ENCODE measurements around the gene HSF4. TPM values are rescaled to one million over a fixed set of nuclear protein-coding genes. Genes with fewer than 3 reads are reported as not detected.

HSF4 gene
- total RNA-seq, 2 experiments from 2014 or later = 34.8 to 36.1 TPM

DNA sequence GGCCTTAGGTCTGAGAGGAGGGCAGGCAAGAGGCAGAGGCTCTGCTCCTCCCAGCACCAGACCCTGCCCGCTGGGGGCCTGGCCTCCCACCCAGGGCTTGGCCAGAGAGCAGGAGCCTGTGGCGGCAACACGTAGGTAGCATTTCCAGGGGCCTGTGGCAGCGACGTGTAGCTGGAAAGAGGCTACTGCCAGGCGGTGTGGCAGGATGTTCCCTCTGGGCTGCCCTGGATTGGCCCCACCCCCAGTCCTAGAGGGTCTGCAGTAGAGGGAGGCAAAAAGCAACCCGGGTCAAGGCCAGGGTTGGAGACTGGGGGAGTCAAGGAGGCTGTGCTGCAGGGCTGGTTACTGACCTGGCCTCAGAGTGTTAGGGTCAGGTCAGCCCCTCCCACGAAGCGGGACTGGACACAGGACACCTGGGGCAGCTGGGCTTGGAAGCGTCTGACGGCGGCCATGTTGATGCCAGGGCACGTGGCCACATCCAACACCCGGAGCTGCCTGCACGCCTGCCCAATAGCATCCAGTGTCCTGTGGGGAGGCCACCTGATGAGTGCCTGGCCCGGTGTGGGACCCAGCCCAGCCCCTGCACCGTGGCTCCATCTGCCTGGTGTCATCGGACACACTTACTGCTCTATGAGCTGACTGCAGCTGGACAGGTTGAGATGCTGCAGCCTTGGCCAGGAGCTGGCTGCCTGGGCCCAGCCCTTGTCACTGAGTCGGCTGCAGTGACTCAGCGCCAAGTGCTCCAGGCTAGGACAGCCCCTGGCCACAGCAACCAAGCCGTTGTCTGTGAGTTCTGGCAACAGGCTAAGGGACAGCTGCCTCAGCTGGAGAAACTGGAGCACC, 42.9 kb downstream of the HSF4 start:
- no peak for DNase-seq
- CTCF ChIA-PET = interaction anchor here (0.8 to 2.0 kb wide), 2 partner anchors 9 to 52 kb away, joined by 3 to 6 read pairs; no protein-coding TSS in a partner anchor
- no peak overlapping the region for H3K4me3 Mint-ChIP-seq
- intact Hi-C loops (cut with micrococcal nuclease) = no loop called here
- H3K27me3 Mint-ChIP-seq = no peaks in the 10 kb centered on the region
- POLR2A ChIA-PET = interaction anchor here (1.6 to 2.5 kb wide), 2 partner anchors 9 to 19 kb away, joined by 4 to 8 read pairs; partner anchors contain the start of gene TMEM208
- H3K9me3 Mint-ChIP-seq = no peaks in the 10 kb centered on the region
- no peak overlapping the region for H3K27ac Mint-ChIP-seq
- H3K36me3 Mint-ChIP-seq = no peaks in the 10 kb centered on the region
- H3K4me1 Mint-ChIP-seq (ENCODE audit: low read depth) = no peaks in the 10 kb centered on the region

DNA sequence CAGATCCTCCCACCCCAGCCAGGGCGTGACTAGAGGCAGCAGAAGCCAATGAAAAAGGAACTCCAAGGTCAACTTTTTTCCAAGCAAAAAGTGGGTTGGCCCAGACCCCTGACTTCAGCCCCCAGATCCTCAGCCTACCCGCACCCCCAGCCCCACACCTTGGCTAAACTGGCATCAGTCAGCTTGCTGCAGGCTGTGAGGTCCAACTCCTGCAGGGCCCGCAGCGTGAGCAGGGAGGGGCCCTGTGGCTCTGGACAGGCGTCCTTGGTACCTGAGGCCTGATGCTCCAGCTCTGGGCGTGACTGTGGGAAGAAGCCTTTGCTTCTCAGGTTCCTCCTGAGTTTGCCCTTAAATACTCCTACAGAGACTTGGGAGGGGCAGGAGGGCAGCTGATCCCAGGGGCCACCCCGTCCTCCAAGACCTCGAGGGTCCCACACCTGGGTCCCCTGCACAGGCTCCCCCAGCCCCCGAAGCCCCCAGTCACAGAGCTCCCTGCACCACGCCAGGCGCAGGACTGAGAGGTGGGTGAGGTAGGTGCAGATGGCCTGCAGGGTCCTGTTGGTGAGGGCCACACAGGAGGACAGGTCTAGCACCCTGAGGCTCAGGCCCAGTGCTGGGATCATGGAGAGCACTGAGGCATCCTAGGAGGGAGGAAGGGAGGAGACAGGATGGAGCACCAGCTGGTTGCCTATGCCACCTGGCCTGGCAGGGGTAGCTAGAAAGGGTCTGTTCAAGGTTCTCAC, 43.8 kb downstream of the HSF4 start:
- intact Hi-C loops (cut with micrococcal nuclease) = no loop called here
- no peaks in the 10 kb centered on the region for H3K4me1 Mint-ChIP-seq (ENCODE audit: low read depth)
- H3K4me3 Mint-ChIP-seq = no peak overlapping the region
- H3K27me3 Mint-ChIP-seq = no peaks in the 10 kb centered on the region
- ChIA-PET CTCF (interaction anchor here (2.0 kb wide), 1 partner anchor 10 kb away, joined by 6 read pairs; no protein-coding TSS in a partner anchor), POLR2A (interaction anchor here (2.5 kb wide), 1 partner anchor 18 kb away, joined by 8 read pairs; the partner anchor contains the start of gene TMEM208)
- H3K9me3 Mint-ChIP-seq = no peaks in the 10 kb centered on the region
- DNase-seq = no peak
- no peak overlapping the region for H3K27ac Mint-ChIP-seq
- H3K36me3 Mint-ChIP-seq = no peaks in the 10 kb centered on the region

DNA sequence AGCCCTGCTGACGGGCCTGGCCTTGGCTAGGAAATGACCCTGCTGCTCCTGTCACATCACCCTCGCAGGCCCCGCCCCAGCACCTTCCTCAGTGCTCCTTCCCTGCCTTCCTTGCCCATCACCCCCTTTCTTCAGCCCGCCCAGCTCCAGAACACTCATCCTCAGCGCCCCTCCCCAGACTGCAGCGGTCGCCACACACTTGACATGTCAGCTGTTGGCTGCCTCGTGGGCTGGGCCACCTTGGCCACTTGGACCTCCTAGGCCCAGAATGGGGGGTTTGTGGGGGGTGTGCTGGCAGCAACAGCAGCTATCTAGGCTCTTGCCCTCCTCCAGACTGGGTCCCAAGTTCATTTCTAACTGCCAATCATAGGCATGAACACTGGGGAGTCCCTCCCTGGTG, 45.0 kb downstream of the HSF4 start:
- ChIA-PET CTCF (interaction anchor here (1.6 to 2.0 kb wide), 2 partner anchors 11 to 15 kb away, joined by 3 to 6 read pairs; no protein-coding TSS in a partner anchor), POLR2A (interaction anchor here (1.4 to 2.5 kb wide), 2 partner anchors 17 to 38 kb away, joined by 3 to 8 read pairs; partner anchors contain the start of gene TMEM208)
- intact Hi-C loops (cut with micrococcal nuclease) = no loop called here
- no peak overlapping the region for H3K27ac Mint-ChIP-seq
- H3K9me3 Mint-ChIP-seq = no peaks in the 10 kb centered on the region
- H3K4me3 Mint-ChIP-seq = no peak overlapping the region
- no peaks in the 10 kb centered on the region for H3K36me3 Mint-ChIP-seq
- DNase-seq = no peak
- H3K4me1 Mint-ChIP-seq (ENCODE audit: low read depth) = no peaks in the 10 kb centered on the region
- no peaks in the 10 kb centered on the region for H3K27me3 Mint-ChIP-seq

DNA sequence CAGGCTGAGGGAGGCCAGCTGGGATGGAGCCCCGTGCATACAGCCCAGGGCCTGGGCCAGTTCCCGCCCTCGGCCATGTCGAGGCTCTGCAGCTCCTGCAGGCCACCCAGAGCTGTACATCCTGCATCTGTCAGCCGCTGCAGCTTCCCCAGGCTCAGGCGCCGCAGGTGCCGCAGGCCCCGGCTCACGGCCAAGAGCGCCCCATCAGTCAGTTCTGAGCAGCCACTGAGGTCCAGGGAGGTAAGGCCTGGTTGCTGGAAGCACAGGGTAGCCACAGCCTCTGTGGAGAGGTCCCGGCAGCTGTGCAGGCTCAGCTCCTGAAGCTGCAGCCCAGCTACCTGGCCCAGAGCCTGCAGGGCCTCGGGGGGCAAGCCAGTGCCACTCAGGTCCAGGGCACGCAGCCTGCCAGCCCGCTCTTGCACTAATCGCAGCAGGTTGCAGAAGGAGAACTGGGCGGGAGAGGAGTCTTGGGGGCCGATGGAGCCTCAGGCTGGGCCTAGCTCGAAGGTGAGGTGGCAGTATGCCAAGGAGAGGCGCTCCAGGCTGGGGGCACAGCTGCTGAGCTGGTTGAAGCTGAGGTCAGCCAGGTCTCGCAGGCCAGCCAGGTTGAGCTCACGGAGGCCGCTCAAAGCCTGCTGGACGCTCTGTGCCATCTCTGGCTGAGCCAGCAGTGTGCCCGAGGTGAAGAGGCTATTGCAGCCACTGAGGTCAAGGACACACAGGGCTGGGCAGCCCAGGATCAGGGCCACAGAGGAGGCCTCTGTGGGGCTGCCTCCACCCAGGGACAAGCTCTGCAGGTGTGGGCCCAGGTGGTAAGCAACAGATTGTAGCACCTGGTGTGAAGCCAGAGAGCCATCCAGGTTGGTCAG, 45.8 kb downstream of the HSF4 start:
- intact Hi-C loops (cut with micrococcal nuclease) = no loop called here
- Mint-ChIP-seq H3K9me3 (no peaks in the 10 kb centered on the region), H3K27ac (no peak overlapping the region), H3K4me1 (ENCODE audit: low read depth) (no peaks in the 10 kb centered on the region), H3K4me3 (no peak overlapping the region), H3K27me3 (no peaks in the 10 kb centered on the region), H3K36me3 (no peaks in the 10 kb centered on the region)
- ChIA-PET CTCF (interaction anchor here (1.6 kb wide), 1 partner anchor 15 kb away, joined by 3 read pairs; no protein-coding TSS in a partner anchor), POLR2A (interaction anchor here (1.4 kb wide), 1 partner anchor 38 kb away, joined by 3 read pairs; no protein-coding TSS in a partner anchor)
- DNase-seq = no peak

- Mint-ChIP-seq H3K4me1 (ENCODE audit: low read depth) (no peaks in the 10 kb centered on the region), H3K36me3 (no peaks in the 10 kb centered on the region), H3K4me3 (no peak overlapping the region), H3K9me3 (no peaks in the 10 kb centered on the region), H3K27ac (no peak overlapping the region), H3K27me3 (no peaks in the 10 kb centered on the region)
- ChIA-PET POLR2A (interaction anchor here (0.6 kb wide), 1 partner anchor 549 kb away, joined by 3 read pairs; no protein-coding TSS in a partner anchor), CTCF (no interaction called here)
- intact Hi-C loops (cut with micrococcal nuclease) = no loop called here
- DNase-seq = no peak
Measured at GRCh38 chr16:67211674-67212073, 47.1 kb downstream of the HSF4 start.

GRCh38 chr16:67212766-67213165, 48.2 kb downstream of the HSF4 start:
- no peaks in the 10 kb centered on the region for H3K36me3 Mint-ChIP-seq

DNA sequence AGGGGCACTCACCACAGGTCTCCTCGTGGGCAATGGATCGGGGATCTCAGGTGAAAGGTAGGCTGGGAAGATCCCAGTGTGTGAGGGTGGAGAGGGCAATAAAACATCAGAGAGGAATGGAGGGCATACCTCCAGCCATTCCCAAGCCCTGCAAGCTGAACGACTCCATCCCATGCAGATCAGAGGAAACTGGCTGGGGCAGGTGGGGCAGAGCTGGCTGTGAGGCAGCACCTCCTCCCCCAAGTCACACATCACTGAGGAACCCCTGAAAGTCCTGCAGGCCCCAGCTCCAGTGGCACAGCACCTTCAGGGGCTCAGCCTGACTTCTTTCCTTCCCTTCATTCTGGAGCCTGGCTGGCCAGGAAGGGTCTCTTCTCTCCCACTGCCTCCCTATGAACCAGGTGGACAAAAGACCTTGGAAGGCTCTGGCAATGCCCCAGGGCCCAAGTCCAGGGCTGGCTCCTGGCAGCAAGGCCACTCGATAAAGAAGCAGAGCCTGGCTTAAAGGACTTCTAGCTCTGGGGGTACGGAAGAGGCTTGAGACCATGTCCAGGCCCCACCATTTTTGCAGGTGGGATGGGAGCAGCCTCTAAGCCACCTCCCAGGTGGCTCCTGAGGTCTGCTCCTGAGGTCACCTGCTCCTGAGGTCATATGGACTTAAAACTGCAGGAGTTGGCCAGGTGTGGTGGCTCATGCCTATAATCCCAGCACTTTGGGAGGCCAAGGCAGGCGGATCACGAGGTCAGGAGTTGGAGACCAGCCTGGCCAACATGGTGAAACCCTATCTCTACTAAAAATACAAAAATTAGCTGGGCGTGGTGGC, 48.9 kb downstream of the HSF4 start:
- no peaks in the 10 kb centered on the region for H3K9me3 Mint-ChIP-seq
- ChIA-PET POLR2A (no interaction called here), CTCF (no interaction called here)
- no peak overlapping the region for H3K4me3 Mint-ChIP-seq
- no peak overlapping the region for H3K27ac Mint-ChIP-seq
- no peaks in the 10 kb centered on the region for H3K27me3 Mint-ChIP-seq
- DNase-seq = no peak
- H3K4me1 Mint-ChIP-seq (ENCODE audit: low read depth) = no peaks in the 10 kb centered on the region
- intact Hi-C loops (cut with micrococcal nuclease) = no loop called here
- H3K36me3 Mint-ChIP-seq = no peaks in the 10 kb centered on the region

More at GRCh38 chr16:67212766-67213165, 48.2 kb downstream of the HSF4 start:
- no peak for DNase-seq
- H3K27me3 Mint-ChIP-seq = no peaks in the 10 kb centered on the region
- ChIA-PET POLR2A (no interaction called here), CTCF (no interaction called here)
- no peaks in the 10 kb centered on the region for H3K9me3 Mint-ChIP-seq
- intact Hi-C loops (cut with micrococcal nuclease) = no loop called here
- H3K4me3 Mint-ChIP-seq = no peak overlapping the region
- H3K4me1 Mint-ChIP-seq (ENCODE audit: low read depth) = no peaks in the 10 kb centered on the region
- H3K27ac Mint-ChIP-seq = no peak overlapping the region

- intact Hi-C loops (cut with micrococcal nuclease) = no loop called here
- Mint-ChIP-seq H3K27me3 (no peaks in the 10 kb centered on the region), H3K4me1 (ENCODE audit: low read depth) (no peaks in the 10 kb centered on the region), H3K36me3 (no peaks in the 10 kb centered on the region), H3K9me3 (no peaks in the 10 kb centered on the region), H3K4me3 (no peak overlapping the region), H3K27ac (no peak overlapping the region)
- ChIA-PET CTCF (no interaction called here), POLR2A (no interaction called here)
- no peak for DNase-seq
Measured at GRCh38 chr16:67215706-67216105, 51.2 kb downstream of the HSF4 start.

- H3K4me1 Mint-ChIP-seq (ENCODE audit: low read depth) = no peaks in the 10 kb centered on the region
- H3K27ac Mint-ChIP-seq = no peak overlapping the region
- DNase-seq = no peak
- no peaks in the 10 kb centered on the region for H3K36me3 Mint-ChIP-seq
- H3K4me3 Mint-ChIP-seq = no peak overlapping the region
- POLR2A ChIA-PET = no interaction called here
- intact Hi-C loops (cut with micrococcal nuclease) = no loop called here
- H3K27me3 Mint-ChIP-seq = no peaks in the 10 kb centered on the region
- CTCF ChIA-PET = interaction anchor here (1.4 kb wide), 1 partner anchor 10 kb away, joined by 6 read pairs; the partner anchor contains the start of gene TMEM208
- H3K9me3 Mint-ChIP-seq = no peaks in the 10 kb centered on the region
Measured at GRCh38 chr16:67216612-67217490, 52.3 kb downstream of the HSF4 start.

All from activated CD4-positive, alpha-beta memory T cell treated with anti-CD3 and anti-CD28 coated beads for 36 hours (primary cell).